ENCODE results near the gene ZMAT5.
"Not testable (repeated sequence)": the region's sequence is repeated elsewhere in the genome, so short reads cannot be mapped to it uniquely, and the experiment has no call there.

ZMAT5 gene

DNA sequence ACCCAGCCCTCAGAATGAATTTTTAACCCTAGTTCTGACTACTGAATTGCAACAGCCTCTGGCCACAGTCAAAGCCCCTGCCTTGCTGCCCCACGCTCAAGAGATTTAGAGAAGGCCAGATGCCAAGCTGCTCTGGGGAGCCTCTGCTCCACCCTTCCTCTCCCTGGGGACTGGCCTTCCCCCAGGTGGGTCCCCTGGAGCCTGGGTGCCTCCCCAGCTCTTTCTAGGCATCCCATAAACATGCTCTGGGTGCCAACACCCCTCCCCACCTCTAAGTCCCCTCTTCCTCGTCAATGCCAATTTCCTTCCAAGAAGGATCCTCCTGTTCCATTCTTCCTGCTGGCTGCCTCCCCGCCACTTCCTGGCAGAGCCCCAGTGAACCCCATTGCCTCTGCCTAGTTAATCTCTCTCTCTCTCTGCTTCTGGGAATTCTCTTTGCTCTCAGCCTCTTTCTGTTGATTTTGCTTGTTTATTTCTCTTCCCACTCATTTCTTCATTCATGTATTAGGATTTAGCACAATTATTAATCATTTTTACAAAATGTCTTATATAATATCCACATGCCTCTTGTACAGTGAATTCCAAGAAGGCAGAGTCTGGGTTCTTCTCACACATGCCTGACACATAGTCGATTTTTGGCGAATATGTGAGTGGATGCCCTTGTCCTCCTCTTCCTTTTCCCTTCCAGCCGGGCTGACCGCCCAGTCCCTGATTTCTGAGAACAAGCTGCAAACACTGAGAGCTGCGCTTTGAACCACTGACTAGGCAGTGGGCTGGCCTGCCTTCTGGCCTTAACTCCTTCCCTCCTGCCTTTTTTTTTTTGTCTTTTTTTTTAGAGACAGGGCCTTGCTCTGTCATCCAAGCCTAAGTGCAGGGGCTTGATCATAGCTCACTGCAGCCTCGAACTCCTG is 17.9 kb upstream of the ZMAT5 start:
- DNase-seq, result no peak

DNA sequence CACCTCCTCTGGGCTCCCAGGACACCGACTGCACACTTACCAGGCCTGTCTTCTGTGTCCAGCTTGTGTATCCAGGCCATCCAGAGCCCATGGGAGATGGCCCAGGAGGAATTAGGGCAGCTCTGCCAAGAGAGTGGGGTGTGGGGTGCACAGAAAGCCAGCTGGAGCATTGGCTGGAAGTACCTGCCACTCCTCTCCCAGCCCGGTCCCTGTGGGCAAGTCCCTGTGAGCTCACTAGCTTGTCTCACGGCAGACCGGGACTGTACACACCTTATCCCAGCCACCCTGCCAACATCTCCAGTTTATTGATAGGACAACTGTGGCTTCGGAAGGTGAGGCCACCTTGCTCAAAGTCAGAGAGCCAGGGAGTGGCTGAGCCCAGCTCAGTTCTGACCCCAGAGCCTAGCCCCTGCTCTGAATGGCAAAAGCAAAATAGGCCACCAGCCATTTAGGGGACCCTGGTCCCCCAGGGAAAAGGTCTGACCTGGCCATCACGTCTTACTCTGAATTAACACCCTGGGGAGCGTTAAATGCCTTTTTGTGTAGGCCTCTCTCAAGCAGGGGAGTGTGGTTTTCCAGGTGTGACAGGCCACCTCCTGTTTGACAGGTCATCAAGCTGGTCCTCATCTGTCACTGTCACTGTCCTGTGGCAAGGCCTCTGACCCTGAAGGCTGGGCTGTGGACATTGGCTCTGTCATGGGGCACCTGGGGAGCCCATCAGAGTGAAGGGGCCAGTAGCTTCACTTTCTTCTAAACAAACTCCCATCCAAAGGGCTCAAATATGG is 15.4 kb upstream of the ZMAT5 start:
- DNase-seq, result no peak

DNA sequence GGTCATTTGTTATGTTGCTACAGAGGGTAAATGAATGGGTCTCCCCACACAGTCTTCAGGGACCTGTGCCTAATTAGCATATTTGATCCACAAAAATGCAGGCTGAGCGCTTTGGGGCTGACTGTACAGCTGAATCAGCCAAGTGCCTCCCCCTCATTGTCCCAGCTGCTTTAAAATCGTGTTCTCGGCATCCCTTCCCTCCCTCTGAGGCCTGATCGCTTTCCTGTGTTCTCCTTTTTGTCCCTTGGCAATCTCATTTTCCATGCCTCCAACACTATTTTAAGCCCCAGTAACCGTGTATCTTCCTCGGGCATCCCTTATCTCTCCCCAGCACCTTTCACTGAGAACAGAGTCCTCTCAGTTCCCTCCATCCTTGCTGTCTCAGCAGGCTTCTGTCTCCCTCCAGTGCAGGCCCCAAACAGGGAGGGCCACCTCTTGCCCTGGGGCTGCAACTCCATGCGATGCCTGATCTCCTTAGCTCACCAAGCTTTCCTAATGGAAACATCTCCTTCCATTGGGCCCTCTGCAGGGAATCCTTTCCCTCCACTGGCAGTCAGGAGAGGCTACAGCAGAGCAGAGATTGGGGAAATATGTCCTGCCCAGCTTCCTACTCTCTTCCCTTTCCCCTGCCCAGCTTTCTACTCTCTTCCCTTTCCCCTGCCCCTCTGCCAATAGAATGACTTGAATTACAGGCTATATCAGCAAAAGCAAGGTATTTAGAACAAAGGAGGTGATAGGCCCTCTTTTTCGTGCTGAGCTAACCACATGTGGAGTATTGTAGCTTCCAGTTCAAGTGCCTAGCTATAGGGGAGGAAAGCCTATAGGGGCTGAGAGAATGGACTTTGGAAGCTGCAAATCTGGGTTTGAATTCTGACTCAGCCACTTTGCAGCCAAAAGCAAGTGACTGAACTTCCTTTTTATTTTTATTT is 14.2 kb upstream of the ZMAT5 start:
- no peak for DNase-seq

DNA sequence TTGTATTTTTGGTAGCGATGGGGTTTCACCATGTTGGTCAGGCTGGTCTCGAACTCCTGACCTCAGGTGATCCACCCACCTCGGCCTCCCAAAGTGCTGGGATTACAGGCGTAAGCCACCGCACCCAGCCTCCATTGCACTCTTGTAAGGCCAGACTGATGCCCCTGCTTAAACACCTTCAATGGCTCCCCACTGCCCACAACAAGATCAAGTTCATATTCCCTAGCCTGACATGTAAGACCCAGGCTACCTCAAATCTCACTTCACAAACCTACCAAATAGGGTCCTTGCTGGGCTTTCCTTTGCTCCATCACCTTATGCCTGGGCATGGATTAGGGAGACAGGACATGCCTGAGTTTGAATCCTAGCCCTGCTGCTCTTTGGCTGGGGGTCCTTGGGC is 13.4 kb upstream of the ZMAT5 start:
- DNase-seq, result no peak

DNA sequence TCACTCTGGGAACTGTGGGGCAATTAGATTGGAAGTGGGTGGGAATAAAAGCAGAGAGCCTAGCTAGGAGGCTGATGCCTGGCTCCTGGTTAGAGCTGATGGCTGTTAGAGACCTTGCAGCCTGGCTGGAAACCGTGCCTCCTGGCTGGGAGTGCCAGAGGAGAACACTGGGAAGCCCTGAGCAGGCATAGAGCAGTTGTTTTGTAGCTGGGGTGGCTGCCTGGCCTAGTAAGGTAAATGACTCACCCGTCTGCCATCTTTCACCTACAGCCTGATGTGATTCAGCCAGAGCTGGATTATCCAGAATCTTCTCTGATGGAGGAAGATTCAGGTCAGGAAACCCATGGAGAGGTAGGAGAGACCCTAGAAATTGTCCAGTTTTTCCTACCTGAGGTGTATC is 6.4 kb upstream of the ZMAT5 start:
- DNase-seq, result no peak

DNA sequence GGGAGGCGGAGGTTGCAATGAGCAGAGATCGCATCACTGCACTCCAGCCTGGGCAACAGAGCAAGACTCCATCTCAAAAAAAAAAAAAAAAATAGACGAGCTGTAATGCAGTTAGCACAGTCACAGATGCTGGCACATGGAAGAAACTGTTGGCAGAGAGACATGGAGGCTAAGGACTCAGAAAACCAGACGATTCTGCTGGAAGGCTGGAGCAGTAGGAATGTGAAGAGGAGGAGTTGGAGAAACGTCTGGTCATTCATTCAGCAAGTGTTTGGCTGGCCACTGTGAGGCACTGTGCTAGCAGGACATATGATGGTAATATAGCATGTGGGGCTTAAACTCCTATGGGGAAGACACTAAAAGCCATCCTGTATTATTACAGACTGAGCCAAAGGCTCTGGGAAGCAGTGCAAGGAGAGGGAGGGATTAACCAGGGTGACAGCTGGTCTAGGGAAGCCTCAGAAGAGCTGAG is 5.4 kb upstream of the ZMAT5 start:
- peak; percentile 35 to 46 for DNase-seq

DNA sequence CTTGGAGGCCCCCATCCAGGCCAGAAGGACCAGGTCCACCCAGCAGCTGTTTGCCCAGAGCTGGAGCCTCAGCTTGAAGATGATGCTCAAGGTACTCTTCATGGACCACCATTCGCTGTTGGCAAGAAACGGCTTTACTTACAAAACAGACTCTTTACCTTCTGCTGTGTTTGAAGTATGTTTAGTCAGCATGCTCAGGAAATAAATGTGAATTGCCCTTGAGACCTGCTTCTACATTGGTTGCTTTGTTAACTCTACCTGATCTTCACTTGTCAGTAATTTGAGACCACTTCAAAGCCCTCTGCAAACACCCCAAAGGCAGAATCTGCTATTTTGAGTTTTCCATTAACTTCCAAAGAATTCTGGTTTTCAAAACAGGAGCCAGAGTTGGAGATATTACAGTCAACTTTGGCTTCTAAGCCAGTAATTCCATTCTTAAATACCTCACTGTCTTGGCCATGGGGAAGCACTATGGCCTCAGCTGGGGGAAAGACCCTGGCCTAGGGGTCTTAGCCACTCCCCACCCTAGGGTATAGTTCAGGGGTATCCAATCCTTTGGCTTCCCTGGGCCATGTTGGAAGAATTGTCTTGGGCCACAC is 3.0 kb upstream of the ZMAT5 start:
- no peak for DNase-seq

DNA sequence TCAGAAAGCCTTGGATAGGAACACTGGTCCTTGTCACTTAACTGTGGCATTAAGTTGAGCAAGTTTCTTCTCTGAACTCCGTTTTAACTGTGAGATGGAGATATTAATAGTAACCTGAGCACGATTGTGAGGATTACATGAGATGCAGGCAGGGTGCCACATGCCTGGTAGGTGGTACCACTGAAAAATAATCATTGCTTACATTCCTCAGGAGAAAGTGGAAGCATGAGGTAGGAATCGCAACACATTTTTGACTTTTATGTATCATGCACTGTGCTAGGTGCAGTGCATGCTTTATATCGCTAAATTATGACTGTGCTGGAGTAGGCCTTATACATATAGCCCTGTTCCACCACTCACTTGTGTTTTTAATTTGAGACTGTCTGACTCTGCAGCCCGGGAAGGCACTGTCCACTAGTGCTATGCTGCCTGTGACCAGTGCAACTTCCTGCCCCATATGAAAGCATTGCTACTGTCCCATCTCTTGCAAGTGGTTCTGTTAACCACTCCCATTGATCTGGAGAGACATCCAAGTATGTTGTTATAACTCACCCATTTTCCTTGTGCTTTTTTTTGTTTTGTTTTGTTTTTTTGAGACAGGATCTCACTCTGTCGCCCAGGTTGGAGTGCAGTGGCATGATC is 1.4 kb upstream of the ZMAT5 start:
- DNase-seq, result peak in 1 of 2 experiments; percentile 8

DNA sequence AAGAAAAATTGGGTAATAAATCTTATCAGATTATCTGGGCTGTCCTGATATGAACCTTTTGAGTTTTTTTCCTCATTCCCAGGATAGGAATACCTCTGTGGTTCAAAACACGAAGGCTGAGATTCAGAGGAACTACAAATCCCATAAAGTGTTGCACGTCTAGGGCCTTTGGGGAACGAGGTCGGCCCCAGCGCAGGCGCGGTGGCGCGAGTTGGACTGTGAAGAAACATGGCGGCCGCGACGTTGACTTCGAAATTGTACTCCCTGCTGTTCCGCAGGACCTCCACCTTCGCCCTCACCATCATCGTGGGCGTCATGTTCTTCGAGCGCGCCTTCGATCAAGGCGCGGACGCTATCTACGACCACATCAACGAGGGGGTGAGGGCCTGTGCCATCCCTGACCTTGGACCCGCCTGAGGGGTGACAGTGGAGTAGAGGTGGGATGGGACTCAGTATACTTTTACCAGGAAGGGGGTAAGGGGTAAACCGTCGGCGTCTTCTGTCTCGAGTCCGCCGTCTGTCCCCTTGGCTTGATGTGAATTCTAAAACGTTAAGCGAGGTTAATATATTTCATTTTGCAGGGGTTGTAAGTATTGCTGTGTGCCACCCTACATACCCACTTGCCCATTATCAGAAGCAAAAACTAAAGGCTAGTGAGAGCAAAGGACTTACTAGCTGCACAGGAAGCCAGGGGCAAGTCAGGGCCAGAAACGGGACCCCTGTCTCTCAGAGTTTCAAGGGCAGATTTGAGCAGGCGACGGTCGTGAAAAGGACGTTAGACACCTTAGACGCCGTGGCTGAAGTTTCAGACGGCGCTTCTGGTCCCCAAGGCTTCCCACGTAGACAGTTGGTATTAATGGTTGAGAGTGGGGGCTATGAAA is 604 bp upstream of the ZMAT5 start, which contains the start of gene UQCR10:
TSS of gene UQCR10 (plus strand) at position 199 of the 881 bp plus-strand sequence. CDS start at position 229, 30 bp downstream.
- peak; percentile 83 to 92 for DNase-seq

DNA sequence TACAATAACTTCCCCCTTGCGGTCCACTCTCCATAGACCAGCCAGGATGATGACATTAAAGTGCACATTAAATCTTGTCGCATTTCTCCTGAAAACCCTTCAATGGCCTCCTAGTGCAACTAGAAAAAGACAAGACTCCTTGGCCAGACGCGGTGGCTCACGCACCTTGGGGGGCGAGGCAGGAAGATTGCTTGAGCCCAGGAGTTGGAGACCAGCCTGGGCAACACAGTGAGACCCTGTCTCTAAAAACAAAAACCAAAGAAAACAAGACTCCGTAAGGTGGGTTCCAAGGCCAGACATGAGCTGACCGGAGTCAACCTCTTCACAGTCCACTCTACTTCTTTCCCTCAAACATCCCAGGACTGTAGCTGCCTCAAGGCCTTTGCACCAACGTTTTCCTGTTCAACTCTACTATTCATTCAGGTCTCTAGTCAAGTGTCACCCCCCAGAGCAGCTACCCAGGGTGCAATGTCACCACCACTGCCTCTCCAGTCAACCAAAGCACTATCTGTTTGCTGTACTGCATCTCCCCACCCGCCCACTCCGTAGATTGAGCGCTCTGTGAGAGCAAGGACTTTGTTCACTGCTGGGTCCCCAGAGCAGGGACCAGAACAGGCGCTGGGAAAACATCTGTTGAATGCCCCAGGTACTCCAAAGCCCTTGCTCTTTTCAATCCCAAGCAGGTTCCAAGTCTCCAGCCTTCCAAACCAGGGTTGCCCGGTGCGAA is 739 bp downstream of the ZMAT5 start:
- no peak for DNase-seq

DNA sequence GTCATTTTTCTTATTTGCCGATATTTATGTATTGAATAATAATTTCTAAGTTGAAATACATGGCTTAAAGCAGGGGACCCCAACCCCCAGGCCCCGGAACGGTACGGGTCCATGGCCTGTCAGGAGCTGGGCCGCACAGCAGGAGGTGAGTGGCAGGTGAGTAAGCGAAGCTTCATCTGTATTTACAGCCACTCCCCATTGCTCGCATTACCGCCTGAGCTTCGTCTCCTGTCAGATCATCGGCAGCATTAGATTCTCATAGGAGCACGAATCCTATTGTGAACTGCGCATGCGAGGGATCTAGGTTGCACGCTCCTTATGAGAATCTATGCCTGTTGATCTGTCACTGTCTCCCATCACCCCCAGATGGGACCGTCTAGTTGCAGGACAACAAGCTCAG is 4.5 kb downstream of the ZMAT5 start:
- DNase-seq, result no peak

DNA sequence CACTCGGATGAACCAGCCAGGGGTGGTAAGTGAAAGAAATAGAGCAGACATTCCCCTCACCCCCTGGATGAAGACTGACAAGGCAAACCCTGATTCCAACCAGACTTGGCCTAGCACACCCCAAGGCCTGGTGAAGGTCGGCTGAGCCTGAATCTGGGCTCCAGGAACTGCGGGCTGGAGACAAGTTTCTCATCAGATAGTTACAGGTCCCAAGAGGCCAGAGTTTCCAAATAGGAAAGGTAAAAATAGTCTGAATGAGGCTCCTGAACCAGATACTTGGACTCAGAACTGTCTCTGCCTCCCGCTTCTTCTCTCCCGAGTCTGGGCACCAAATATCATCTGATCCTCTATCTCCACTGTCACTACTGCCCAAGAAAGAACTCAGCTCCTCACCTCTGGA is 7.8 kb downstream of the ZMAT5 start:
- DNase-seq, result no peak

DNA sequence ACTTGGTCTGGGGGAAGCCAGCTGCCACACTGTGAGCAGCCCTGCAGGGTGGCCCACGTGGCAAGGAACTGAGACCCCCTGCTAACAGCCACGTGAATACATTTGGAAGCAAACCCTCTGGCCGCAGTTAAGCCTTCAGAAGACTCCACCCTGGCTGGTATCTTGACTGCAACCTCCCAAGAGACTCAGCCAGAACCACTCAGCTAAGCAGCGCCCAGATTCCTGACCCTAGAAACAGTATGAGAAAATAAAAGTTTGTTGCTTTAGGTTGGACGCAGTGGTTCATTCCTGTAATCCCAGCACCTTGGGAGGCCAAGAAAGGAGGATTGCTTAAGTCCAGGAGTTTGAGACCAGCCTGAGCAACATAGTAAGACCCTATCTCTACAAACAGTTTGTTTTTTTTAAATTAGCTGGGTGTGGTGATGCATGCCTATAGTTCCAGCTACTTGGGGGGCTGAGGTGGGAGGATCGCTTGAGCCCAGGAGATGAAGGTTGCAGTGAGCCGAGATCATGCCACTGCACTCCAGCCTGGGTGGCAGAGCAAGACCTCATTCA is 8.7 kb downstream of the ZMAT5 start:
- no peak for DNase-seq

DNA sequence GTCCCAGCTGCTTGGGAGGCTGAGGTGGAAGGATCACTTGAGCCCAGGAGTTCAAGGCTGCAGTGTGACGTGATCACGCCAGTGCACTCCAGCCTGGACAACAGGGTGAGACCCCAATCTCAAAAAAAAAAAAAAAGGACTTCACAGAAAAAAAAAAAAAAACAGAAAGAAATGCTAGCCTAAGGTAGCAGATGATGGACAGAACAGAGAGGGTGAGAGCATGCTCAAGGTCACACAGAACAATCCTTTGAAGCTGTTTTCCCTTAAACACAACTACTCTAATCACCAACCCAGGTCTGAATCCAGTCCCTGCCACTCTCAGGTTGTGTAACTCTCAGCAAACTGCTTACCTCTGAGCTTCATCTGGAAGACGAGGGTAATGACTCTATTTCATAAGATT is 9.7 kb downstream of the ZMAT5 start:
- DNase-seq, result no peak

DNA sequence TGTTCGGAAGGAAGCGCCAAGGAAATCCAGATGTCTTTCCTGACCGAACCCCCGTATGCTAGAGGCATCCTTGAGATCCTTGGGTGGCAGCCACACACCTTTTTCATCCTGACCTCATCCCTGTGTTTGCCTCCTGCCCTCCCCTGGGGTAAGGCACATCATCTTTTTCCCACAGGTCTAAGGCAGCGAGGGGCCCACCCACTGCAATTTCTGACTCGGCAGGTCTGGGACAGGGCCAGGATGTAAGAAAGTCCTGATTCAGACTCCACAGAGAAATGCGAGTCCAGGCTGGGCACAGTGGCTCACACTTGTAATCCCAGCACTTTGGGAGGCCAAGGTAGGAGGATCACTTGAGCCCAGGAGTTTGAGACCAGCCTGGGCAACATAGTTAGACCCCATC is 10.5 kb downstream of the ZMAT5 start:
- no peak for DNase-seq

DNA sequence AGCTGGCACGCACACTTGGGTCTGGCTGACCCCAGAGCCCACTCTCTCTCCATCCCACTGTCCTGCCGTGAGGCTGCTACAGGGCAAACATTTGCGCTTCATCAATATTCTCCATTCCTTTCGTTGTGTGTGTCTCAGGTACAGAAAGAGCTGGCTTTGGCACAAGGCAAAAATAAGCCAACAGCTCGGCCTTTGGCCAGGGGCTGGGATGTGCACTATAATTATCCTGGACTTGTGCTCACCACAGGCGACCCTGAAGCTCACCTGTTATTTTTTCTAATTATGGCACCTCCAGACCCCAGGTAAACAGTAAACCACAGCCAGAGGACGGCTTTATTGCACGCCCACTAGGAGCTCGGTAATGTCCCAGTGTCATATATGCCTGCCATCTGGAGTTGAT is 10.9 kb downstream of the ZMAT5 start:
- no peak for DNase-seq

DNA sequence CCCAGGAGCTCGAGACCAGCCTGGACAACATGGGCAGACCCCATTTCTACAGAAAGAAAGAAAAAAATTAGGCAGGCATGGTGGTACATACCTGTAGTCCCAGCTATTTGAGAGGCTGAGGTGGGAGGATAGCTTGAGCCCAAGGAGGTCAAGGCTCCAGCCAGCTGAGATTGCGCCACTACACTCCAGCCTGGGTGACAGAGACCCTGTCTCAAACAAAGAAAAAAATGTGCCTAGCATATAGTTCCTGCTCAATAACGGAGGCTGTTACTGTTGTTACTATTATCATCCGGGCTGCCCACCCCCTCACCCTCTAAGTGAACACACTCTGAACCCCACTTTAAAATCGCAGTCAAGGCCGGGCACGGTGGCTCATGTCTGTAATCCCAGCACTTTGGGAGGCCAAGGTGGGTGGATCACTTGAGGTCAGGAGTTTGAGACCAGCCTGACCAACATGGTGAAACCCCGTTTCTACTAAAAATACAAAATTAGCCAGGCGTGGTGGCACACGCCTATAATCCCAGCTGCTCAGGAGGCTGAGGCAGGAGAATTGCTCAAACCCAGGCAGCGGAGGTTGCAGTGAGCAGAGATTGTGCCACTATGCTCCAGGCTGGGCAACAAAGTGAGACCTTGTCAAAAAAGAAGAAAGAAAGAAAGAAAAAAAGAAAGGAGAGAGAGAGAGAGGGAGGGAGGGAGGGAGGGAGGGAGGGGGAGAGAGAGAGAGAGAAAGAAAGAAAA is 12.0 kb downstream of the ZMAT5 start:
- not testable (repeated sequence) for DNase-seq

DNA sequence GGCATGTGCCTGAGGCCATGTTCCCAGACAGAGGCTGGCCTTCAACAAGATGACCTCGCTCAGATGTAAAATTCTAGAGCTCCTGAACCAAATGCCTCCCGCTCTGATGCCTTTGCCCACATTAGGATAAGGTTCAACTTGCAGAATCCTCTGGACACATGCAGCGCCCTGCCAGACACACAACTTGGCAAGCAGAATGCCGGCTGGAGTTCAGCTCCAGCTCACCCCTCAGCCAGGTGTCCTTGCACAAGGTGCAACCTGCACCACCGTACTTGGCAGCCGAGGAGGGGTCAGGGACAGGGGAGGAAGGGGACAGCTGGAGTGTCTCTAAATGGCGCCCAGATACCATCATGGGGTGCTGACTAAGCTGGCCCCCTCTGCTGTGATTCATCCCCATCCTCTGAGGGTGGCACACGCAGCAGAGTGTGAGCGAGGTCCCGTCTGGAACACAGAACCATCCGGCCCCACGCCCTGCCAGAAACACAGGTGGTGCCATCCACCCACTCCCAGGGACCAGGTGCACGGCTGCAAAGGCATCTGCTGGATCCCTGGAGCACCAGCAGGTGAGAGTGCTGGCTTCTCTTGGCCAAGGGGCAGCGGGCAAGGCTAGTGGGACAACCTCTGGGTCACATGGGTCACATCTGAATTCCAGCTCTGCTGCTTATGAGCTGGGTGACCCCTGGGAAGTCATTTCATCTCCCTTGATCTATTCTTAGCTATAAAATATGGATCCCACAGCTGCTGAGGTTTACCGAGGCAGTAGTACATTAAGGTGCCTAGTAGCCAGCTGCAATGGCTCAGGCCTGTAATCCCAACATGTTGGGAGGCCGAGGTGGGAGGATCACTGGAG is 12.8 kb downstream of the ZMAT5 start:
- no peak for DNase-seq

Data from AML-193 (cell line).